NCI-H2029 (cell line): Measurements from ENCODE around the gene GOLGA8O.
"Not testable (repeated sequence)": the region's sequence is repeated elsewhere in the genome, so short reads cannot be mapped to it uniquely, and the experiment has no call there.

Experiments used
- DNase-seq: peaks from one replicate; lab custom pipeline; 2025; lab: John Stamatoyannopoulos, UW

The GOLGA8O gene, protein sequence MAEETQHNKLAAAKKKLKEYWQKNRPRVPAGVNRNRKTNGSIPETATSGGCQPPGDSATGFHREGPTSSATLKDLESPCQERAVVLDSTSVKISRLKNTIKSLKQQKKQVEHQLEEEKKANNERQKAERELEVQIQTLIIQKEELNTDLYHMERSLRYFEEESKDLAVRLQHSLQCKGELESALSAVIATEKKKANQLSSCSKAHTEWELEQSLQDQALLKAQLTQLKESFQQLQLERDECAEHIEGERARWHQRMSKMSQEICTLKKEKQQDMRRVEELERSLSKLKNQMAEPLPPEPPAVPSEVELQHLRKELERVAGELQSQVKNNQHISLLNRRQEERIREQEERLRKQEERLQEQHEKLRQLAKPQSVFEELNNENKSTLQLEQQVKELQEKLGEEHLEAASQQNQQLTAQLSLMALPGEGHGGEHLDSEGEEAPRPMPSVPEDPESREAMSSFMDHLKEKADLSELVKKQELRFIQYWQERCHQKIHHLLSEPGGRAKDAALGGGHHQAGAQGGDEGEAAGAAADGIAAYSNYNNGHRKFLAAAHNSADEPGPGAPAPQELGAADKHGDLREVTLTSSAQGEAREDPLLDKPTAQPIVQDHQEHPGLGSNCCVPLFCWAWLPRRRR

DNA sequence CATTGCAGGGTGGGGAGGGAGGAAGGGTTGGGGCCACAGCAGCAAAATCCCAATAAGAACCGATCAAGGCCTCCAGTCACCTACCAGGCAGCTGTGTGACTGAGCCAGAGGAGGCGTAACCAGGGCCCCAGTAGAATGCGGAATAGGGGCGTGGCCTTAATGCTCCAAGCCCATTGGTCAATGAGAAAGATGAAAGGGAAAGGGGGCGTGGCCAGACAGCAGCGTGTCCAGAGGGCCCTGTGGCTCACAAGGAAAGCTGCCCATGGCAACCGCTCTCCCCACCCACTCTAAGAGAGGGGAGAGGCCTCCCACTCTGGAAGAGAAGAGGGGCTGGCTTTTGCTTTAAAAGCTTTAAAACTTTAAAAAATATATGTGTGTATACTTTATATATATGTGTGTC, at the start of gene GOLGA8O:
Gene GOLGA8O (minus strand): TSS at position 101 of the 400 bp plus-strand sequence. CDS start 98 bp downstream, at position 3.
- DNase-seq: not testable (repeated sequence)

DNA sequence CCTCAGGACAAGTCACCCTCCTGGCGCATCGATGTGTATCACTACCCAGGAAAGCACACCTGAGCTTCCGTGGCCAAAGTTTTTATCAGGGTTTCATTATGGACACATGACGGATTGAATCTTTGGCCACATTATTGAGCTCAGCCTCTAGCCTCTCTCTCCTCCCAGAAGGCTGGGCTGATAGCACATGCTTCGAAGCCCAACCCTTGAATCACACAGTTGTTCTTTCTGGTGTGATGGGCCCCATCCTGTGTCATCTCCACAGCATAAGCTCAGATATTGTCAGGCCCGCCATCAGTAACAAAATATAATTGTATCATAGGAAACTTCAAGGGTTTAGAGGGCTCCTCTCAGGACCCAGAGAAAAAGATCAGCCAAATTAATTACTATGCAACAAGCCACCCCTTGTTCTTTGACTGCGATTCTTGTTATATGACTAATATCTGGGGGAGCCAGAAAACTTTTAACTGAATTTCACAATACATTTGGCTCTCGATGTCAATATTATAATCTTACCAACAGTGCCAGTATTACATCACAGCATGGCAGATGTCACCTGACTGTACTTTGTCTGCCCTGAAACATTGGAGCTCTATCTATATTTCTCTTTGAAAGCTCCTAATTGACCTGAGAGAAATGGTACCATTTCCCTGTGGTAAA, 48.8 kb upstream of the GOLGA8O start:
- not testable (repeated sequence) for DNase-seq

DNA sequence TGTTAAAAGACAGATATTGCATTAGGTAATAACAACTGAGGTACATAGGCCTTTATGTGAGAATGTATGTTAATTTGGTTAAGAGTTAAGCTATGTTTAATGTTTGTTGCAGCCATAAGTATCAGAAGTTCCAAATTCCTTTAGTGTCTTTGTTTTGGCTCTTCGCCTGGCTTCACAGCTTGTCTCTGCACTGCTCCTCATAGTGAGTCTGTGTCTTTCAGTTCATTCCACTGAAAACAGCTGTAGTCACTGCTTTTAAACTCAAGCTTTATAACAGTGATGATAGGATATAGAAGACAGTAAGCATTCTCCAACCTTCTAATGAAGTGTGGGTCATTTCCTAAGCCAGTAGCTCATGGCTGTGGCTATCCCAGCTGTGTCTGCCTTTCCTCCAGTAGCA, 47.5 kb upstream of the GOLGA8O start:
- DNase-seq: not testable (repeated sequence)

DNA sequence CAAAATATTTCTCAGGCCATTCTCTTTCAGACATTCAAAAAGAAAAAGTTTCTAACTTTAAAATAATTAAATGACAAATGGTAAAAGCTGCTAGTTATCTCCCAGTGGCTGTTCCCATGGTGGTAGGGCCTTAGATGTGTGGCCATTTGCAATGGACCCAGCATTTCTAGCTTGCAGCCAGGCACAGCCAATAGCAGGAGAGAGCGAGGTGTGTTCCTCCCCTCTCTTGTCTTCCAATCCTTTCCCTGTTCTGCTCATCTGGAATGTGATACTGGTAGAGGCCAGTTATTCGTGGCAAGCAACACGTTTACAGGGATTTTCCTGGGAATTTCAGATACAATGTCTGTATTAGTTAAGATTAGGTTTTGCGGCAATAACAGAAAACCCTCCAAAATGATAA, 37.3 kb upstream of the GOLGA8O start:
- DNase-seq: not testable (repeated sequence)

DNA sequence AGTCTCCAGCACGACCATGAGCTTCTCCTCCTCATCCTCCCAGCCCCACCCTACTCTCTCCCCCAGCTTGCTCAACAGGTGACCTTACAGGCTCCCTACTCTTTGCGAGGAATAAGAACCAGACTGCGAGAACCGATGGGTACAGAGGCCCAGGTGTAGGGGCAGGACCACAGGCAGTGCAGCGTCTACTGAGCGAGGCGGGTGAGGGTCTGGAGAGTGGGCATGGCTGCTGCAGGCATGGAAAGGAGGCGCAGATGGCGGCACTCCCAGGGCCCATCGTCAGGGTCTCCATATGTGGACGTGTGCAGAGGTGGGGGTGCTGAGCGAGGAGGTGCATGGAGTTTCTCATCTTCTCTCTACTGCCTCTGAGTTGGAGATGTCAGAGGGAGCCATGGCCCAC, 31.0 kb upstream of the GOLGA8O start:
- not testable (repeated sequence) for DNase-seq

DNA sequence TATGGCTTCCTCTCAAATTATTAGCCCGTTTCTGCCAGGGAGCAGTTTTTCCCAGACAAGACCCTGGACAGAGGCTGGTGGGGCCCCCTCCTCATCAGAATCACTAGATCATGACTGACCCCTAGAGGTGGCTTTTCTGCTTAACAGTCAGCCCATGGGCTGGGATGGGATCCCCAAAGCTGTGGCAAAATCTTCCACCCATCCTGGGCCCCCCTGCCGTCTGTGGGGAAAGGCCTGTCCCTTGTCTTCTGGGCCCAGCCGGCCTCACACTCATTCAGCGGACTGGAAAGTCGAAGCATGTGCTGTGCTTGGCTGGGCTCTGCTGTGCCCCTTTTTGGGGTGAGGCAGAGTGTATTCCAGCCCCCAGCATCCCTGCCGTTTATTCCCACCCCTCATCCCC, 27.9 kb upstream of the GOLGA8O start:
- not testable (repeated sequence) for DNase-seq

DNA sequence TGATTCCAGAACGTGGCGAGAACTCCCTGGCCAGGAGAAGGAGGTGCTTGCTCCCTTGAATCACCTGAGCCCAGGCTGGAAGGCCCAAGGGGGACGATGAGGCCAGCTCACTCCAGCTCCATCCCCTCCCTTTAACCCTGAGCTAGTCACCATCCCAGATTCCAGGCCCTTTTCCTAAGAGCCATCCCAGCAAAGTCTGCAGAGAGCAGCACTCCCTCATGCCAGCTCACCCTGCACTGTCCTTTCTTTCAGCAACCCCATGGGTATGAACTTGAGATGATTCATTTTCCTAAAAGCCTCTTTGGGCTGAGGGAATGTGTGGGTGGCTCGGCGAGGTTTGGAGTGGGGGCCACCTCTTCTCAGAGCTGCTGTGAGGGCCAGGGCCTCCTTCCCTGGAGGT, 26.2 kb upstream of the GOLGA8O start:
- not testable (repeated sequence) for DNase-seq

DNA sequence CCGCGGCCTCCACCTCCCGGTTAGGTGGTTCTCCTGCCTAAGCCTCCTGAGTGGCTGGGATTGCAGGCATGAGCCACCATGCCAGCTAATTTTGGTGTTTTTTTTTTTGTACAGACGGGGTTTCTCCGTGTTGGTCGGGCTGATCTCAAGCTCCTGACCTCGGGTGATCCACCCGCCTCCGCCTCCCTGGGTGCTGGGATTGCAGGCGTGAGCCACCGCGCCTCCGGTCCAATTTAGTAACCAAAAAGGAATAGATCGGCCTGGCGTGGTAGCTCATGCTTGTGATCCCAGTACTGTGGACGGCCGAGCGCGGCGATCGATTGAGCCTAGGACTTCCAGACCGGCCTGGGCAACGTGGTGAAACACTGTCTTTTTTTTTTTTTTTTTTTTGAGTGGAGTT, 12.6 kb upstream of the GOLGA8O start:
- not testable (repeated sequence) for DNase-seq

DNA sequence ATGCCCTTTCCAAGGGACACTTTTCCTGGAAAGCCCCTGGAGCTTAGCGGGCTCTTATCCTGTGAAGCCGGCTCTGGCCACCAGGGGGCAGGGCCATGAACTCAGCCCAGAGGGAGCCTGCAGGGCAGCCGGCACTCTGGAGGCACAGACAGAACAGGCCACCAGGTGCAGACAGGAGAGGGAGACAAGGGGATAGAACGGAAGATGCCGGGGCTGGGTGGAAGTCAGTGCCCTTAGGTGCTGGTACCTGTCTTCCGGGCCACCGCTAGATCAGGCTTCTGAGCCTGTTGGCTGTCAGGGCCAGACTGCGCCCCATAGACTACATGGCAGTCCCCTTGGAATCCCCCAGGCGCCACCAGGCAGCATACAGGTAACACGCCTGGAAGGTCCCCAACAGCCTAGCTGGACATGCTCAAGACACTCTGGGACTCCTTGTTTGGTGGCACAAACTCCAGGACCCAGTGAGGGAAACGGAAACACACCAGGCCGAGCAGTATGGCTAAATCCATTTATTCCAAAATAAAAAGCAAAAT, 14.9 kb downstream of the GOLGA8O start:
- DNase-seq: not testable (repeated sequence)

DNA sequence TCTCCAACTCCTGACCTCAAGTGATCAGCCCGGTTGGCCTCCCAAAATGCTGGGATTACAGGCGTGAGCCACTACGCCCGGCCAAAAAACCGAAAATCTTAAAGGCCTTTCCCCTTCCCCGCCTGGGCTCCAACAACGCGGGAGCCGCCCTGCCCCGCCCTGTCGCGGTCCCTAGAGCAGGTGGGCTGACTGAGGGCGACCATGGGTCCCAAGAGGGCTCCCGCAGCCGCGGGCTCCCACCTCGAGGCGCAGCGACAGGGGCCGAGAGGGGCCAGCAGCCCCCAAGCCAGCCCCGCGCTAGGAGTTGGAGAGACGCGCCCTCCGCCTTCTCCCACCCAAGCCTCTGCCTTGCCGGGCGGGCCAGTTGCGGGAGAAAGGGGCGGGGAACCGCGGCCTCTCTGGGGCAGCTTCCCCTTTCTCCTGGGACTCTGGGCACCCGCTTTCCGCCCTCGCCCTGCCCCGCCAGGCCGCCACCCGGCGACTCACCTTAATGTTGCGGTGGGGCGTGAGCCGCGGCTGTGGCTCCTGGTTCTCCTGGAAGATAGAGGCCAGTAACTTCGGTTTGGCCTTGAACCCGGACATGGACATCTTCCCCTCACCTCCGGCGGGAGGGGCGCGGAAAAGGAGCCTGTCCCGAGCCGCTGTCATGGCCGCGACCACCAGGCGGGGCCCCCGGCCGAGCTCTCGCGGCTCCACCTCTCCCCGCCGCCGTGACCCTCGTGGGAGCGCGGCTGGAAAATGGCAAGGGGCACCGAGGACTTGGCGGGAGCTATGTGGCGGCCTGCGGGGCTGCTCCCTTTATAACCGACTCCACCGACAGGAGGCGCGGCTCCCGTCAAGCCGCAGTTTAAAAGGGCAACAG, 21.1 kb downstream of the GOLGA8O start:
- not testable (repeated sequence) for DNase-seq

DNA sequence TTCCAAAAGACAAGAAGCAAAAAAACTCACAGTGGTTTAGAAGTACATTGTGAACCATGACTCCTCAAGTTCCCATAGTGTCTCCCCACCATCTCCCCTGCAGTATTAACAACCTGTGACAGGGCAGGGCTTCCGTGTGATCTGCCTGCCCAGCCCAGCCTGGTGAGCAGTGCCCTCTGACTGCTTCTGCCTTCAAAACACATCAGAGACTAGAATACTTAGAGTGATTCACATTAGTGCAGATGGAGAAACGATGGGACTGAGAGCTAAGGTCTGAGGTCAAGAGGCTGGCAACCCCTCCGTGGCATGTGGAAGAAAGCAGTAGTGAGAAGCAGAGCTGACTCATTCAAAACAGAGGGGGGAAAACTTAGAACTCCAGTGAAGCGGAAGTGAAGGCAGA, 27.8 kb downstream of the GOLGA8O start:
- not testable (repeated sequence) for DNase-seq

DNA sequence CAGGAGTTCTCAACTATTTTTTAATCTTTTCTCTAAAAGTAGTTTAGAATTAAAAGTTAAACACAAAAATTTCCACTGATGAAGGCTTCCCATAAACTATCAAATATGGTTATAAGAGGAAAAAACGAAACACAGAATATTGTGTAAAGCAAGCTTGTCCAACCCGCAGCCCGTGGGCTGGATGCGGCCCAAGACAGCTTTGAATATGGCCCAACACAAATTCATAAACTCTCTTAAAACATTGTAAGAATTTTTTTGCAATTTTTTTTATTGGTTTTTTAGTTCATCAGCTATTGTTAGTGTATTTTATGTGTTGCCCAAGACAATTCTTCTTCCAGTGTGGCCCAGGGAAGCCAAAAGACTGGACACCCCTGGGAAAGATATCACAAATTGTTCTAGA, 28.9 kb downstream of the GOLGA8O start:
- not testable (repeated sequence) for DNase-seq

DNA sequence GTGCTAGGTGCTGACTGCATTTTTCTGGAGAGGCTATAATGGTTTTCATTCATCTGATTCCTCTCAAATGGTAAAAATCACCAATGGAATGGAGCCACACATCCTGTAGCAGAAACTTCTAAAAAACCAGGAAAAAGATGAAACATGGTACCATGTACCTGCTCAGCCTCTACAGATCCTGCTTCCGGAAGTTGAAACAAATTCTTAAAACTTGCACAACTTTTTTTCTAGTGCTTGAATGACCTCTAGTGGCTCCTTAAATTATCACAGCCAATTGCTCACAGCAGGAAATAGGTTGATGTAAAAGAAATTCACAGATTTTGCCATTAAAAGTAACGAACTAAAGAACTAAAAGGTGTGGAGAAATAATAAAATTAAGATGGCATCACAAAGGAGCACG, 47.5 kb downstream of the GOLGA8O start:
- not testable (repeated sequence) for DNase-seq

DNA sequence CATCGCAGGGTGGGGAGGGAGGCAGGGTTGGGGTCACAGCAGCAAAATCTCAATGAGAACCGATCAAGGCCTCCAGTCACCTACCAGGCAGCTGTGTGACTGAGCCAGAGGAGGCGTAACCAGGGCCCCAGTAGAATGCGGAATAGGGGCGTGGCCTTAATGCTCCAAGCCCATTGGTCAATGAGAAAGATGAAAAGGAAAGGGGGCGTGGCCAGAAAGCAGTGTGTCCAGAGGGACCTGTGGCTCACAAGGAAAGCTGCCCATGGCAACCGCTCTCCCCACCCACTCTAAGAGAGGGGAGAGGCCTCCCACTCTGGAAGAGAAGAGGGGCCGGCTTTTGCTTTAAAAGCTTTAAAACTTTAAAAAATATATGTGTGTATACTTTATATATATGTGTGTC, 52.2 kb downstream of the GOLGA8O start, which contains the start of gene GOLGA8K:
Gene GOLGA8K (minus strand): TSS at position 101 of the 400 bp plus-strand sequence. CDS start 98 bp downstream, at position 3.
- not testable (repeated sequence) for DNase-seq

DNA sequence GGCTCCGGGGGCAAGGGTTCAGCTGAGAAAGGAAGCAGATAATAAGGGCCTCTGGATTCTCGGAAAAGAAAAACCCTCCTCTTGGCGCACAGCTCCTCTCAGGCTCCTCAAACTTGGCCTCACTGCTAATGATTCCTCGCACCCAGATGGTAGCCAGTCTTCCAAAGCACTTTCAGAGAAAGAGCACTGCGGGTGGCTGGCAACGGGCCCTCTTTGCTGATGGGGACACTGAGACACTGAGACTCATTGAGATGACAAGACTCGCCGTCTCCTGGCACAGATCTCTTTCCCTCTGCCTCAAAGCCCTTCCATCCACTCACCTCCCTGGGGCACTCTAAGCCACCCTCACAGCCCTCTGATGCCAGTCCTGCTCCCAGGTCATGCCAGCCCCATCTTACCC, 58.9 kb downstream of the GOLGA8O start:
- not testable (repeated sequence) for DNase-seq
